ENCODE results near the gene ADGRA3.

- no peak for TF ChIP-seq CTCF (IDR thresholded peaks at IDR 0.05)
- no peak for TF ChIP-seq POLR2A (IDR thresholded peaks at IDR 0.05)
Observed at GRCh38 chr4:22454955-22455354, 60.9 kb downstream of the ADGRA3 start.

Measured in tibial nerve (tissue), 3 donors.